ENCODE data around the gene ZNF579. TPM values are rescaled to one million over a fixed set of nuclear protein-coding genes. Genes with fewer than 3 reads are reported as not detected.

The ZNF579 gene
- total and polyA plus RNA-seq, 12 donors = 7.1 to 23.8 (median 10.4) TPM

GRCh38 chr19:55529636-55530234, 50.9 kb downstream of the ZNF579 start:
- Histone ChIP-seq H3K36me3 (no peaks in the 10 kb centered on the region), H3K27ac (no peak overlapping the region), H3K9me3 (no peaks in the 10 kb centered on the region), H3K27me3 (peaks cover 0 to 9% (median 0%) of the 10 kb centered on the region in 7 donors), H3K4me3 (no peak overlapping the region), H3K4me1 (peaks cover 0 to 16% (median 9%) of the 10 kb centered on the region in 9 donors)
- ATAC-seq (no peak), DNase-seq (no peak)
- intact Hi-C loops (cut with DNase I) = no loop called here
- 84 to 85% methylated on average over 52 to 56 of the region's 56 CpGs for WGBS, 2 donors
- TF ChIP-seq CTCF (IDR thresholded peaks at IDR 0.05) = no peak

- intact Hi-C loops (cut with DNase I) = no loop called here
- WGBS, 2 donors = 26 to 35% methylated on average over 15 of the region's 15 CpGs
- ATAC-seq = no peak
- Histone ChIP-seq H3K4me3 (no peak overlapping the region), H3K9me3 (no peaks in the 10 kb centered on the region), H3K27me3 (peaks cover 0 to 9% (median 0%) of the 10 kb centered on the region in 7 donors), H3K36me3 (no peaks in the 10 kb centered on the region), H3K27ac (no peak overlapping the region), H3K4me1 (peaks cover 0 to 16% (median 9%) of the 10 kb centered on the region in 9 donors)
- TF ChIP-seq CTCF (IDR thresholded peaks at IDR 0.05) = no peak
- no peak for DNase-seq
Measured at GRCh38 chr19:55528030-55528803, 52.4 kb downstream of the ZNF579 start.

- DNase-seq = no peak
- 82 to 90% methylated on average over 22 of the region's 22 CpGs for WGBS, 2 donors
- no peak for TF ChIP-seq CTCF (IDR thresholded peaks at IDR 0.05)
- no peaks in the 10 kb centered on the region for H3K9me3 ChIP-seq
- H3K4me3 ChIP-seq = no peak overlapping the region
- H3K36me3 ChIP-seq = no peaks in the 10 kb centered on the region
- peaks cover 0 to 9% (median 0%) of the 10 kb centered on the region in 7 donors for H3K27me3 ChIP-seq
- peaks cover 0 to 16% (median 9%) of the 10 kb centered on the region in 9 donors for H3K4me1 ChIP-seq
- H3K27ac ChIP-seq = no peak overlapping the region
- intact Hi-C loops (cut with DNase I) = no loop called here
- ATAC-seq = no peak
Measured at GRCh38 chr19:55527197-55528029, 53.2 kb downstream of the ZNF579 start.

Other genes starting within 250 kb of the ZNF579 start
- 1 to 10 TPM; 4.0 to 9.2 (median 6.9) TPM for gene KMT5C, start 241.0 kb downstream of the ZNF579 start, total RNA-seq
- 10 to 100 TPM in 1 of 2 donors, 1 to 10 TPM in 1; 4.7 to 12.4 TPM for gene KMT5C, start 241.0 kb downstream of the ZNF579 start, polyA plus RNA-seq
- gene COX6B2, start 226.1 kb downstream of the ZNF579 start, total RNA-seq = not detected
- not detected for gene COX6B2, start 226.1 kb downstream of the ZNF579 start, polyA plus RNA-seq
- not detected for gene GARIN5B, start 217.6 kb downstream of the ZNF579 start, total RNA-seq
- not detected for gene GARIN5B, start 217.6 kb downstream of the ZNF579 start, polyA plus RNA-seq
- gene IL11, start 210.4 kb downstream of the ZNF579 start, total RNA-seq = not detected
- under 1 TPM; 0.30 to 0.37 TPM for gene IL11, start 210.4 kb downstream of the ZNF579 start, polyA plus RNA-seq
- not detected for gene TMEM190, start 204.0 kb downstream of the ZNF579 start, total RNA-seq
- not detected for gene TMEM190, start 204.0 kb downstream of the ZNF579 start, polyA plus RNA-seq
- 1 to 10 TPM in 2 of 10 donors, under 1 TPM in 6, not detected in 2; 0.25 to 1.3 (median 0.49) TPM for gene TMEM238, start 196.6 kb downstream of the ZNF579 start, total RNA-seq
- under 1 TPM in 1 of 2 donors, not detected in 1; 0.06 TPM for gene TMEM238, start 196.6 kb downstream of the ZNF579 start, polyA plus RNA-seq
- 1,000 to 10,000 TPM in 1 of 10 donors, 100 to 1,000 TPM in 9; 473 to 1,031 (median 577) TPM for gene RPL28, start 194.9 kb downstream of the ZNF579 start, total RNA-seq
- 1,000 to 10,000 TPM in 1 of 2 donors, 100 to 1,000 TPM in 1; 776 to 1,617 TPM for gene RPL28, start 194.9 kb downstream of the ZNF579 start, polyA plus RNA-seq
- 10 to 100 TPM; 25.0 to 42.1 (median 30.7) TPM for gene UBE2S, start 173.1 kb downstream of the ZNF579 start, total RNA-seq
- 10 to 100 TPM in 1 of 2 donors, 1 to 10 TPM in 1; 8.0 to 25.5 TPM for gene UBE2S, start 173.1 kb downstream of the ZNF579 start, polyA plus RNA-seq
- not detected for gene SHISA7, start 137.5 kb downstream of the ZNF579 start, total RNA-seq
- gene SHISA7, start 137.5 kb downstream of the ZNF579 start, polyA plus RNA-seq = under 1 TPM in 1 of 2 donors, not detected in 1; under 0.01 TPM
- 10 to 100 TPM; 42.5 to 69.8 (median 48.3) TPM for gene ISOC2, start 119.2 kb downstream of the ZNF579 start, total RNA-seq
- 100 to 1,000 TPM in 1 of 2 donors, 10 to 100 TPM in 1; 88.7 to 117 TPM for gene ISOC2, start 119.2 kb downstream of the ZNF579 start, polyA plus RNA-seq
- not detected for gene C19orf85, start 116.1 kb downstream of the ZNF579 start, total RNA-seq
- gene C19orf85, start 116.1 kb downstream of the ZNF579 start, polyA plus RNA-seq = not detected
- 1 to 10 TPM; 2.5 to 7.8 (median 4.3) TPM for gene ZNF628, start 104.2 kb downstream of the ZNF579 start, total RNA-seq
- gene ZNF628, start 104.2 kb downstream of the ZNF579 start, polyA plus RNA-seq = 1 to 10 TPM; 4.9 to 7.5 TPM
- 1 to 10 TPM; 5.8 to 9.9 (median 6.8) TPM for gene NAT14, start 95.7 kb downstream of the ZNF579 start, total RNA-seq
- gene NAT14, start 95.7 kb downstream of the ZNF579 start, polyA plus RNA-seq = 10 to 100 TPM in 1 of 2 donors, 1 to 10 TPM in 1; 9.0 to 16.4 TPM
- 1 to 10 TPM; 2.0 to 6.5 (median 4.0) TPM for gene SSC5D, start 92.4 kb downstream of the ZNF579 start, total RNA-seq
- 1 to 10 TPM in 1 of 2 donors, under 1 TPM in 1; 0.72 to 2.8 TPM for gene SSC5D, start 92.4 kb downstream of the ZNF579 start, polyA plus RNA-seq
- gene SBK2, start 43.7 kb downstream of the ZNF579 start, total RNA-seq = 10 to 100 TPM in 1 of 10 donors, 1 to 10 TPM in 9; 1.1 to 14.1 (median 2.0) TPM
- 1 to 10 TPM in 1 of 2 donors, under 1 TPM in 1; 0.39 to 9.4 TPM for gene SBK2, start 43.7 kb downstream of the ZNF579 start, polyA plus RNA-seq
- 10 to 100 TPM in 4 of 10 donors, 1 to 10 TPM in 6; 2.0 to 33.3 (median 7.3) TPM for gene SBK3, start 35.3 kb downstream of the ZNF579 start, total RNA-seq
- 10 to 100 TPM in 1 of 2 donors, 1 to 10 TPM in 1; 3.2 to 11.3 TPM for gene SBK3, start 35.3 kb downstream of the ZNF579 start, polyA plus RNA-seq
- gene FIZ1, start 18.7 kb upstream of the ZNF579 start, total RNA-seq = 10 to 100 TPM; 11.6 to 18.8 (median 13.5) TPM
- gene FIZ1, start 18.7 kb upstream of the ZNF579 start, polyA plus RNA-seq = 10 to 100 TPM in 1 of 2 donors, 1 to 10 TPM in 1; 9.3 to 16.5 TPM
- 10 to 100 TPM in 8 of 10 donors, 1 to 10 TPM in 2; 7.9 to 22.0 (median 12.9) TPM for gene ZNF524, start 19.4 kb upstream of the ZNF579 start, total RNA-seq
- gene ZNF524, start 19.4 kb upstream of the ZNF579 start, polyA plus RNA-seq = 10 to 100 TPM; 34.9 to 39.4 TPM
- 10 to 100 TPM; 11.8 to 20.0 (median 13.5) TPM for gene ZNF865, start 24.8 kb upstream of the ZNF579 start, total RNA-seq
- gene ZNF865, start 24.8 kb upstream of the ZNF579 start, polyA plus RNA-seq = 10 to 100 TPM; 13.9 to 26.5 TPM
- 10 to 100 TPM in 8 of 10 donors, 1 to 10 TPM in 2; 8.9 to 16.4 (median 12.2) TPM for gene ZNF784, start 43.7 kb upstream of the ZNF579 start, total RNA-seq
- 1 to 10 TPM; 6.4 to 9.9 TPM for gene ZNF784, start 43.7 kb upstream of the ZNF579 start, polyA plus RNA-seq
- gene ZNF580, start 60.2 kb upstream of the ZNF579 start, total RNA-seq = 10 to 100 TPM; 16.6 to 24.9 (median 21.1) TPM
- 10 to 100 TPM; 16.5 to 29.9 TPM for gene ZNF580, start 60.2 kb upstream of the ZNF579 start, polyA plus RNA-seq
- 10 to 100 TPM in 1 of 10 donors, 1 to 10 TPM in 9; 4.0 to 15.6 (median 6.5) TPM for gene ZNF581, start 62.8 kb upstream of the ZNF579 start, total RNA-seq
- 10 to 100 TPM in 1 of 2 donors, 1 to 10 TPM in 1; 5.6 to 10.8 TPM for gene ZNF581, start 62.8 kb upstream of the ZNF579 start, polyA plus RNA-seq
- 10 to 100 TPM; 12.1 to 20.0 (median 13.3) TPM for gene CCDC106, start 67.4 kb upstream of the ZNF579 start, total RNA-seq
- 10 to 100 TPM; 15.3 to 29.6 TPM for gene CCDC106, start 67.4 kb upstream of the ZNF579 start, polyA plus RNA-seq
- 100 to 1,000 TPM in 1 of 10 donors, 10 to 100 TPM in 9; 64.1 to 100 (median 72.9) TPM for gene U2AF2, start 74.2 kb upstream of the ZNF579 start, total RNA-seq
- 10 to 100 TPM; 75.5 to 90.2 TPM for gene U2AF2, start 74.2 kb upstream of the ZNF579 start, polyA plus RNA-seq
- 100 to 1,000 TPM; 127 to 305 (median 140) TPM for gene EPN1, start 94.4 kb upstream of the ZNF579 start, total RNA-seq
- 100 to 1,000 TPM; 134 to 140 TPM for gene EPN1, start 94.4 kb upstream of the ZNF579 start, polyA plus RNA-seq
- gene NLRP9, start 157.6 kb upstream of the ZNF579 start, total RNA-seq = not detected
- gene NLRP9, start 157.6 kb upstream of the ZNF579 start, polyA plus RNA-seq = not detected
- under 1 TPM in 1 of 10 donors, not detected in 9; 0.30 TPM for gene RFPL4A, start 178.2 kb upstream of the ZNF579 start, total RNA-seq
- not detected for gene RFPL4A, start 178.2 kb upstream of the ZNF579 start, polyA plus RNA-seq
- gene RFPL4AL1, start 188.3 kb upstream of the ZNF579 start, total RNA-seq = not detected
- gene RFPL4AL1, start 188.3 kb upstream of the ZNF579 start, polyA plus RNA-seq = not detected